Activated CD4-positive, alpha-beta T cell treated with anti-CD3 and anti-CD28 coated beads for 36 hours (primary cell): ENCODE data around the gene RPGR. TPM values are rescaled to one million over a fixed set of nuclear protein-coding genes. Genes with fewer than 3 reads are reported as not detected.

Experiments used
- ATAC-seq: fragments of 200-7000 bp; cut with Tn5 transposase; one replicate; pipeline ENCODE4 v1.10.0; 2021; ENCODE audit warnings: mild to moderate bottlenecking, moderate library complexity
- CTCF ChIA-PET: fragments of 350-600 bp; sonication (Branson Sonifier 250); formaldehyde crosslinking; loops from one replicate; lab custom pipeline; 2021; ENCODE audit warnings: antibody characterized with exemption; lab: Charles Lee
- POLR2A ChIA-PET: fragments of 350-600 bp; sonication (Branson Sonifier 250); formaldehyde crosslinking; loops from one replicate; lab custom pipeline; 2021; ENCODE audit warnings: antibody characterized with exemption, inconsistent platforms; lab: Charles Lee
- DNase-seq: peaks from one replicate; pipeline ENCODE4 v3.0.0-alpha.2; 2020
- H3K27ac Mint-ChIP-seq: one replicate; pipeline ENCODE4 v1.8.0; 2021; ENCODE audit warnings: mixed read lengths
- H3K27me3 Mint-ChIP-seq: one replicate; pipeline ENCODE4 v1.8.0; 2021; ENCODE audit warnings: mixed read lengths
- H3K36me3 Mint-ChIP-seq: one replicate; pipeline ENCODE4 v1.8.0; 2021; ENCODE audit warnings: low read depth, mixed read lengths
- H3K4me1 Mint-ChIP-seq: one replicate; pipeline ENCODE4 v1.8.0; 2021; ENCODE audit warnings: mixed read lengths
- H3K4me3 Mint-ChIP-seq: one replicate; pipeline ENCODE4 v1.8.0; 2021; ENCODE audit warnings: mild to moderate bottlenecking, moderate library complexity, mixed read lengths
- H3K9me3 Mint-ChIP-seq: one replicate; pipeline ENCODE4 v1.8.0; 2021; ENCODE audit warnings: low read depth, mixed read lengths
- intact Hi-C, 2 experiments: fragments of 100-400 bp; cut with DNase I in 1 of 2; cut with micrococcal nuclease in 1 of 2; formaldehyde crosslinking; loops; one replicate each; pipeline versions ENCODE4 v1.14.2 to v1.15.1; 2022 to 2024; cut with DNase I, micrococcal nuclease
- total RNA-seq, 2 experiments: library from RNA; stranded (reverse); gene quantifications; one replicate each; pipeline ENCODE4 v1.2.3, GENCODE V29; 2021

The RPGR gene
- total RNA-seq, 2 experiments from 2014 or later: 6.4 to 7.1 TPM

- no peaks in the 10 kb centered on the region for H3K4me1 Mint-ChIP-seq
- no peaks in the 10 kb centered on the region for H3K9me3 Mint-ChIP-seq
- no peaks in the 10 kb centered on the region for H3K36me3 Mint-ChIP-seq
- no peak for DNase-seq
- ChIA-PET CTCF (no interaction called here), POLR2A (no interaction called here)
- intact Hi-C loops: no loop called here
- ATAC-seq: no peak
- no peak overlapping the region for H3K4me3 Mint-ChIP-seq
- no peaks in the 10 kb centered on the region for H3K27me3 Mint-ChIP-seq
- H3K27ac Mint-ChIP-seq: no peak overlapping the region
Observed at GRCh38 chrX:38249965-38250364, 77.3 kb downstream of the RPGR start.

GRCh38 chrX:38247051-38247450, 80.3 kb downstream of the RPGR start:
- no peaks in the 10 kb centered on the region for H3K27me3 Mint-ChIP-seq

GRCh38 chrX:38240541-38240940, 86.8 kb downstream of the RPGR start:
- intact Hi-C loops: no loop called here
- Mint-ChIP-seq H3K36me3 (no peaks in the 10 kb centered on the region), H3K4me3 (no peak overlapping the region), H3K4me1 (no peaks in the 10 kb centered on the region), H3K27ac (no peak overlapping the region), H3K9me3 (no peaks in the 10 kb centered on the region), H3K27me3 (peaks cover 10% of the 10 kb centered on the region)
- DNase-seq (no peak), ATAC-seq (no peak)
- ChIA-PET CTCF (no interaction called here), POLR2A (no interaction called here)

More at GRCh38 chrX:38247051-38247450, 80.3 kb downstream of the RPGR start:
- H3K9me3 Mint-ChIP-seq: no peaks in the 10 kb centered on the region
- no peaks in the 10 kb centered on the region for H3K4me1 Mint-ChIP-seq
- ATAC-seq (no peak), DNase-seq (no peak)
- no peaks in the 10 kb centered on the region for H3K36me3 Mint-ChIP-seq
- intact Hi-C loops: no loop called here
- H3K27ac Mint-ChIP-seq: no peak overlapping the region
- no peak overlapping the region for H3K4me3 Mint-ChIP-seq
- ChIA-PET CTCF (no interaction called here), POLR2A (no interaction called here)

- intact Hi-C loops: no loop called here
- POLR2A ChIA-PET: no interaction called here
- Mint-ChIP-seq H3K4me1 (no peaks in the 10 kb centered on the region), H3K27ac (no peak overlapping the region), H3K27me3 (peaks cover 14% of the 10 kb centered on the region), H3K9me3 (no peaks in the 10 kb centered on the region), H3K4me3 (no peak overlapping the region), H3K36me3 (no peaks in the 10 kb centered on the region)
- no peak for ATAC-seq
- DNase-seq: no peak
- CTCF ChIA-PET: interaction anchor here (0.5 to 0.7 kb wide), 2 partner anchors 159 to 391 kb away, joined by 3 read pairs; no protein-coding TSS in a partner anchor
Observed at GRCh38 chrX:38236901-38237615, 90.3 kb downstream of the RPGR start.

GRCh38 chrX:38233891-38234667, 93.2 kb downstream of the RPGR start:
- no peaks in the 10 kb centered on the region for H3K4me1 Mint-ChIP-seq
- ATAC-seq (no peak), DNase-seq (no peak)
- peaks cover 12% of the 10 kb centered on the region for H3K27me3 Mint-ChIP-seq
- ChIA-PET POLR2A (no interaction called here), CTCF (no interaction called here)
- no peak overlapping the region for H3K4me3 Mint-ChIP-seq
- intact Hi-C loops: no loop called here
- H3K9me3 Mint-ChIP-seq: no peaks in the 10 kb centered on the region
- H3K27ac Mint-ChIP-seq: no peak overlapping the region
- H3K36me3 Mint-ChIP-seq: no peaks in the 10 kb centered on the region

- Mint-ChIP-seq H3K27me3 (peaks cover 7% of the 10 kb centered on the region), H3K4me1 (no peaks in the 10 kb centered on the region), H3K27ac (no peak overlapping the region), H3K36me3 (no peaks in the 10 kb centered on the region), H3K4me3 (no peak overlapping the region), H3K9me3 (no peaks in the 10 kb centered on the region)
- intact Hi-C loops: no loop called here
- ChIA-PET POLR2A (no interaction called here), CTCF (no interaction called here)
- no peak for DNase-seq
- ATAC-seq: no peak
Observed at GRCh38 chrX:38232079-38232686, 95.1 kb downstream of the RPGR start.

GRCh38 chrX:38225093-38225492, 102.2 kb downstream of the RPGR start:
- ChIA-PET POLR2A (no interaction called here), CTCF (no interaction called here)
- Mint-ChIP-seq H3K27me3 (peaks cover 24% of the 10 kb centered on the region), H3K4me3 (no peak overlapping the region), H3K4me1 (peaks cover 2% of the 10 kb centered on the region), H3K9me3 (no peaks in the 10 kb centered on the region), H3K27ac (no peak overlapping the region), H3K36me3 (no peaks in the 10 kb centered on the region)
- intact Hi-C loops: no loop called here
- DNase-seq (no peak), ATAC-seq (no peak)

GRCh38 chrX:38224160-38224559, 103.1 kb downstream of the RPGR start:
- CTCF ChIA-PET: no interaction called here
- intact Hi-C loops: no loop called here
- no peak for DNase-seq
- POLR2A ChIA-PET: no interaction called here
- H3K36me3 Mint-ChIP-seq: no peaks in the 10 kb centered on the region
- no peak for ATAC-seq
- peaks cover 2% of the 10 kb centered on the region for H3K4me1 Mint-ChIP-seq
- peaks cover 29% of the 10 kb centered on the region for H3K27me3 Mint-ChIP-seq
- no peak overlapping the region for H3K4me3 Mint-ChIP-seq
- H3K27ac Mint-ChIP-seq: no peak overlapping the region
- no peaks in the 10 kb centered on the region for H3K9me3 Mint-ChIP-seq

GRCh38 chrX:38221391-38221929, 105.8 kb downstream of the RPGR start:
- Mint-ChIP-seq H3K4me3 (no peak overlapping the region), H3K4me1 (peaks cover 2% of the 10 kb centered on the region), H3K27ac (no peak overlapping the region), H3K9me3 (no peaks in the 10 kb centered on the region), H3K36me3 (no peaks in the 10 kb centered on the region), H3K27me3 (peaks cover 31% of the 10 kb centered on the region)
- CTCF ChIA-PET: no interaction called here
- no peak for DNase-seq
- intact Hi-C loops: no loop called here
- no peak for ATAC-seq
- POLR2A ChIA-PET: no interaction called here

- ATAC-seq (no peak), DNase-seq (peak; percentile 5)
- H3K4me1 Mint-ChIP-seq: peaks cover 2% of the 10 kb centered on the region
- ChIA-PET CTCF (no interaction called here), POLR2A (no interaction called here)
- H3K36me3 Mint-ChIP-seq: no peaks in the 10 kb centered on the region
- H3K27me3 Mint-ChIP-seq: peaks cover 31% of the 10 kb centered on the region
- intact Hi-C loops: loop anchor here in 1 of 2 experiments (1.0 kb wide), 1 partner anchor 107 kb away; the partner anchor contains the start of gene RPGR
- no peak within 1 kb of the TSS for H3K4me3 Mint-ChIP-seq
- no peak within 1 kb of the TSS for H3K27ac Mint-ChIP-seq
- H3K9me3 Mint-ChIP-seq: no peaks in the 10 kb centered on the region
Observed at GRCh38 chrX:38220415-38221390, 106.6 kb downstream of the RPGR start, which contains the start of gene SRPX. Gene SRPX (minus strand): TSS chrX:38220871. CDS start chrX:38220792, 79 bp downstream.
